Frontal cortex (tissue), 4 donors: Measurements from ENCODE around the gene CDK5R2. TPM values are rescaled to one million over a fixed set of nuclear protein-coding genes. Genes with fewer than 3 reads are reported as not detected.

Source experiments
- DNase-seq, 2 donors: peaks; one replicate each; pipeline ENCODE4 v3.0.0; 2012; ENCODE audit warnings: low spot score in 2 of 2
- FAIRE-seq: peaks from 2 replicates; lab custom pipeline; 2012; peaks lifted over from hg19 to GRCh38; lab: Jason Lieb, UNC
- total RNA-seq: library from RNA; depleted of rRNA; stranded (reverse); fragments of >200 nt; gene quantifications from one replicate; pipeline ENCODE4 v1.2.3, GENCODE V29; 2014
- donor health status: control.
- donor health status: control.
- donor health status: control.

Gene CDK5R2
- total RNA-seq, 1 donor from 2014 or later, result 5.3 TPM

GRCh38 chr2:218985325-218986091 is 26.0 kb downstream of the CDK5R2 start:
- FAIRE-seq (no peak), DNase-seq (peak in 1 of 2 donors; percentile 15)

GRCh38 chr2:218986148-218986761 is 26.8 kb downstream of the CDK5R2 start:
- FAIRE-seq, result no peak
- peak in 1 of 2 donors; percentile 13 for DNase-seq

GRCh38 chr2:218988164-218988563 is 28.7 kb downstream of the CDK5R2 start:
- no peak for FAIRE-seq

GRCh38 chr2:218988650-218989049 is 29.2 kb downstream of the CDK5R2 start:
- DNase-seq (no peak), FAIRE-seq (no peak)

More at GRCh38 chr2:218988164-218988563, 28.7 kb downstream of the CDK5R2 start:
- no peak for DNase-seq

- FAIRE-seq, result no peak
Measured at GRCh38 chr2:218990052-218990451, 30.6 kb downstream of the CDK5R2 start.

GRCh38 chr2:218990612-218991011 is 31.1 kb downstream of the CDK5R2 start:
- no peak for DNase-seq
- FAIRE-seq, result no peak

More at GRCh38 chr2:218990052-218990451, 30.6 kb downstream of the CDK5R2 start:
- DNase-seq, result no peak

- DNase-seq (peak in 1 of 2 donors; percentile 23), FAIRE-seq (no peak)
Measured at GRCh38 chr2:218991674-218992168, 32.3 kb downstream of the CDK5R2 start.

GRCh38 chr2:218992196-218992595 is 32.7 kb downstream of the CDK5R2 start:
- FAIRE-seq, result no peak
- DNase-seq, result peak in 1 of 2 donors; percentile 17

GRCh38 chr2:218992703-218993344 is 33.4 kb downstream of the CDK5R2 start:
- FAIRE-seq (no peak), DNase-seq (peak in 1 of 2 donors; percentile 24)

GRCh38 chr2:218993345-218994315 is 34.2 kb downstream of the CDK5R2 start, which contains the start of gene CRYBA2:
TSS of gene CRYBA2 (minus strand) at chr2:218993422. CDS start at chr2:218993176, 246 bp downstream.
- DNase-seq (peak in 1 of 2 donors; percentile 43), FAIRE-seq (no peak)

- FAIRE-seq (no peak), DNase-seq (no peak)
Measured at GRCh38 chr2:218995561-218995960, 36.1 kb downstream of the CDK5R2 start.

- DNase-seq (peak; percentile 95 to 99), FAIRE-seq (no peak)
Measured at GRCh38 chr2:218995972-218996711, 36.7 kb downstream of the CDK5R2 start.

GRCh38 chr2:218996937-218997336 is 37.5 kb downstream of the CDK5R2 start:
- FAIRE-seq (no peak), DNase-seq (no peak)

GRCh38 chr2:218997731-218998130 is 38.3 kb downstream of the CDK5R2 start:
- FAIRE-seq, result no peak

GRCh38 chr2:218998414-218999002 is 39.0 kb downstream of the CDK5R2 start:
- DNase-seq, result no peak
- FAIRE-seq, result no peak

More at GRCh38 chr2:218997731-218998130, 38.3 kb downstream of the CDK5R2 start:
- no peak for DNase-seq

GRCh38 chr2:218999021-218999880 is 39.8 kb downstream of the CDK5R2 start:
- DNase-seq, result no peak
- no peak for FAIRE-seq

- FAIRE-seq (no peak), DNase-seq (no peak)
Measured at GRCh38 chr2:218999881-219000568, 40.6 kb downstream of the CDK5R2 start.
